OCI-LY1 (cell line): Measurements from ENCODE around the gene SEMA5A.

ENCODE experiments used
- CTCF ChIP-seq: fragments of 200-600 bp; sonication (generic), shearing (Covaris generic); IDR thresholded peaks from 2 replicates; pipeline ENCODE4 v1.5.1; 2017; ENCODE audit warnings: mild to moderate bottlenecking, antibody characterized with exemption, low read length, moderate library complexity, mixed read lengths
- EZH2 ChIP-seq: fragments of 200-600 bp; sonication (generic), shearing (Covaris generic); IDR thresholded peaks from 2 replicates; pipeline ENCODE4 v1.8.0; 2017; ENCODE audit warnings: borderline replicate concordance, mixed run types, mild to moderate bottlenecking, antibody characterized with exemption, low read length, moderate library complexity, mixed read lengths

DNA sequence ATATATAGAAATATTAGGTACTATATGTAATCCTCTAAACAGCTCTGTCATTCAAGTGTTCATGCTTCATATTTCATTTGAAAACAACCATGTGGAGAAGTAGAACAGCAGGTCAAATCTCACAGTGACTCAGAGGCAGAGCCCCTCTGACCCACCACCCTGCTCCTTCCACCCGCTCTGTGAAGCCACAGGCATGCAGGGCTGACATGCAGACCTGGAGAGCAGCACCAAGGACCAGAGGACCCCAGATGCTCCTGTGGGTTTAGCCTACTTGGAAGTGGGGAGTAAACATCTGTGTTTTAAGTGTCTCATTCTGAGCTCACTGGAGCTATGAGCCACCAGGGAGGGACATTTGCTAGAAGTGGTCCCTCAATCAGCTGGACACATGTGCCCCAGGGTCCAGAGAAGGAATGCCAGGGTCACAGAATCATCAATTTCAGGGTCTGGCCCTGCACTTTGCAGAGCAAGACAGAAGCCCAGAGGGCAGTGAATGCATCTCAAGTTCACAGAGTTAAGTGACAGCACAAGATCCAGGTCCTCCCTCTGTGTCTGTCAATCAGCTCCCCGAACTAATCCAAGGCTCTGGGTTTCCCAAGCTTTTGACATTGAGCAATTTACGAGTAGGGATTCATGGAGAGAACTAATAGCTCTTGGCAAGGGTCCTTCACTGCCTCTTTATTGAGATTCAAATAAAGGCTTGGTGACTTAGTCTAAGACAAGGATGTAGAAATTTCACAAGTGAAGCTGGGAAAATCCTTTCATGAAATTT, 441.1 kb downstream of the SEMA5A start:
- TF ChIP-seq CTCF (no peak), EZH2 (no peak)
